ENCODE data around the gene TET1. TPM values are rescaled to one million over a fixed set of nuclear protein-coding genes. Genes with fewer than 3 reads are reported as not detected.

The TET1 gene
- total and polyA plus RNA-seq, 4 donors = 0.06 to 2.1 (median 0.75) TPM

GRCh38 chr10:68666280-68666760 is 106.2 kb downstream of the TET1 start:
- no peaks in the 10 kb centered on the region for H3K27me3 ChIP-seq (ENCODE audit: control insufficient read depth in 4 of 4, insufficient read depth in 4 of 4, low read length in 3 of 4)
- no peaks in the 10 kb centered on the region for H3K4me1 ChIP-seq (ENCODE audit: control insufficient read depth in 4 of 4, insufficient read depth in 4 of 4, low read length in 3 of 4)
- H3K36me3 ChIP-seq (ENCODE audit: control insufficient read depth in 4 of 4, insufficient read depth in 3 of 4, low read depth in 1 of 4, low read length in 3 of 4) = no peaks in the 10 kb centered on the region
- no peak overlapping the region for H3K4me3 ChIP-seq (ENCODE audit: low read depth in 1 of 3, low read length in 3 of 3)
- WGBS = 71% methylated on average over 5 of the region's 5 CpGs
- no peak overlapping the region for H3K9ac ChIP-seq (ENCODE audit: low read depth in 1 of 2, low read length in 2 of 2)
- no peak for DNase-seq (ENCODE audit: low spot score)
- TF ChIP-seq CTCF (IDR thresholded peaks at IDR 0.05; ENCODE audit: low read depth, low read length, missing input control) = no peak
- TF ChIP-seq REST (IDR thresholded peaks at IDR 0.05) = no peak
- no peak for TF ChIP-seq ZBTB33 (IDR thresholded peaks at IDR 0.05)
- TF ChIP-seq MAX (IDR thresholded peaks at IDR 0.05) = no peak
- TF ChIP-seq JUND (IDR thresholded peaks at IDR 0.05) = no peak
- TF ChIP-seq RAD21 (IDR thresholded peaks at IDR 0.05) = no peak
- TF ChIP-seq ATF3 (IDR thresholded peaks at IDR 0.05) = no peak
- TF ChIP-seq RXRA (IDR thresholded peaks at IDR 0.05) = no peak
- no peak for TF ChIP-seq FOXA2 (IDR thresholded peaks at IDR 0.05)
- TF ChIP-seq YY1 (IDR thresholded peaks at IDR 0.05) = no peak
- no peak for TF ChIP-seq EGR1 (IDR thresholded peaks at IDR 0.05; ENCODE audit: low read depth in 2 of 2)
- no peaks in the 10 kb centered on the region for H3K9me3 ChIP-seq (ENCODE audit: control insufficient read depth in 4 of 4, low read length in 3 of 4)
- no peak overlapping the region for H3K27ac ChIP-seq (ENCODE audit: low read depth in 1 of 2, low read length in 2 of 2)

- Histone ChIP-seq H3K9me3 (ENCODE audit: control insufficient read depth in 4 of 4, low read length in 3 of 4) (no peaks in the 10 kb centered on the region), H3K27me3 (ENCODE audit: control insufficient read depth in 4 of 4, insufficient read depth in 4 of 4, low read length in 3 of 4) (no peaks in the 10 kb centered on the region), H3K9ac (ENCODE audit: low read depth in 1 of 2, low read length in 2 of 2) (no peak overlapping the region), H3K4me1 (ENCODE audit: control insufficient read depth in 4 of 4, insufficient read depth in 4 of 4, low read length in 3 of 4) (no peaks in the 10 kb centered on the region), H3K36me3 (ENCODE audit: control insufficient read depth in 4 of 4, insufficient read depth in 3 of 4, low read depth in 1 of 4, low read length in 3 of 4) (no peaks in the 10 kb centered on the region), H3K4me3 (ENCODE audit: low read depth in 1 of 3, low read length in 3 of 3) (no peak overlapping the region), H3K27ac (ENCODE audit: low read depth in 1 of 2, low read length in 2 of 2) (no peak overlapping the region)
- 91% methylated on average over 5 of the region's 5 CpGs for WGBS
- no peak for DNase-seq (ENCODE audit: low spot score)
- TF ChIP-seq FOXA1 (IDR thresholded peaks at IDR 0.05) (no peak), CTCF (IDR thresholded peaks at IDR 0.05; ENCODE audit: low read depth, low read length, missing input control) (no peak), SP1 (IDR thresholded peaks at IDR 0.05) (no peak), TAF1 (conservative IDR thresholded peaks at IDR 0.05) (no peak), ZBTB33 (IDR thresholded peaks at IDR 0.05) (no peak), JUND (IDR thresholded peaks at IDR 0.05) (no peak), EGR1 (IDR thresholded peaks at IDR 0.05; ENCODE audit: low read depth in 2 of 2) (no peak), ATF3 (IDR thresholded peaks at IDR 0.05) (no peak), RAD21 (IDR thresholded peaks at IDR 0.05) (no peak), YY1 (IDR thresholded peaks at IDR 0.05) (no peak), RXRA (IDR thresholded peaks at IDR 0.05) (no peak), GABPA (IDR thresholded peaks at IDR 0.05 in 1 of 2, conservative IDR thresholded peaks at IDR 0.05 in 1 of 2) (no peak)
Measured at GRCh38 chr10:68668231-68668630, 108.1 kb downstream of the TET1 start.
